SU-DHL-6 (cell line): ENCODE measurements around the gene SLC5A2.

Experiments used
- H2AFZ ChIP-seq: fragments of 200-600 bp; sonication (generic); 2 replicates; pipeline ENCODE4 v1.6.1; 2014; ENCODE audit warnings: low read depth, mild to moderate bottlenecking, moderate library complexity, mixed read lengths, antibody characterized with exemption, low read length; ENCODE audit not compliant: severe bottlenecking
- H3F3A ChIP-seq: fragments of 200-600 bp; shearing (Covaris generic); 2 replicates; pipeline ENCODE4 v1.6.0; 2016; ENCODE audit warnings: antibody characterized with exemption, mild to moderate bottlenecking; ENCODE audit not compliant: insufficient read depth
- H3K27ac ChIP-seq: fragments of 200-600 bp; sonication (generic); 2 replicates; pipeline ENCODE4 v1.5.1; 2016; ENCODE audit warnings: low read depth, mild to moderate bottlenecking, low read length, moderate library complexity, mixed read lengths
- H3K27me3 ChIP-seq: fragments of 200-600 bp; sonication (generic), shearing (Covaris generic); 2 replicates; pipeline ENCODE4 v1.6.0; 2014; ENCODE audit warnings: mild to moderate bottlenecking, low read length
- H3K36me3 ChIP-seq: fragments of 200-600 bp; sonication (generic); 2 replicates; pipeline ENCODE4 v1.6.1; 2014; ENCODE audit warnings: mild to moderate bottlenecking, low read length, mixed read lengths
- H3K4me2 ChIP-seq: fragments of 300-600, 200-600 bp; shearing (Covaris generic), sonication (generic); 2 replicates; pipeline ENCODE4 v1.6.0; 2014; ENCODE audit warnings: low read length, low read depth, mild to moderate bottlenecking; ENCODE audit not compliant: poor library complexity, severe bottlenecking
- H3K4me3 ChIP-seq: fragments of 200-600 bp; sonication (generic); 2 replicates; pipeline ENCODE4 v1.5.1; 2014; ENCODE audit warnings: antibody characterized with exemption, low read length, mild to moderate bottlenecking, mixed read lengths; ENCODE audit not compliant: insufficient read depth, poor library complexity, severe bottlenecking
- H3K79me2 ChIP-seq: fragments of 200-600 bp; sonication (generic); 2 replicates; pipeline ENCODE4 v1.6.1; 2014; ENCODE audit warnings: mild to moderate bottlenecking, low read length, moderate library complexity; ENCODE audit not compliant: insufficient read depth
- H3K9ac ChIP-seq: fragments of 200-600 bp; sonication (generic); 2 replicates; pipeline ENCODE4 v1.7.0; 2014; ENCODE audit warnings: mild to moderate bottlenecking, low read length
- H3K9me2 ChIP-seq: fragments of 200-600 bp; sonication (generic); replicated peaks from 2 replicates; pipeline ENCODE4 v1.6.1; 2014; ENCODE audit warnings: low read length; ENCODE audit not compliant: insufficient read depth
- H3K9me3 ChIP-seq: fragments of 200-600 bp; sonication (generic); 2 replicates; pipeline ENCODE4 v1.6.1; 2014; ENCODE audit warnings: low read length, mixed read lengths; ENCODE audit not compliant: insufficient read depth
- H4K20me1 ChIP-seq: fragments of 200-600 bp; sonication (generic); 2 replicates; pipeline ENCODE4 v1.6.1; 2014; ENCODE audit warnings: low read depth, mild to moderate bottlenecking, antibody characterized with exemption, low read length, moderate library complexity, mixed read lengths
- CTCF ChIP-seq: fragments of 200-600 bp; sonication (generic); IDR thresholded peaks from one replicate; pipeline ENCODE4 v1.5.1; 2017; ENCODE audit warnings: antibody characterized with exemption, mild to moderate bottlenecking, low read length, moderate library complexity; ENCODE audit not compliant: insufficient read depth, poor library complexity, severe bottlenecking
- EZH2phosphoT487 ChIP-seq: fragments of 200-600 bp; sonication (generic), shearing (Covaris generic); conservative IDR thresholded peaks from 2 replicates; pipeline ENCODE4 v1.6.1; 2018; ENCODE audit warnings: mild to moderate bottlenecking, antibody characterized with exemption, low read length, moderate library complexity, mixed read lengths

The SLC5A2 gene

GRCh38 chr16:31504159-31504558 is 21.2 kb downstream of the SLC5A2 start:
- no peaks in the 10 kb centered on the region for H3K9me2 ChIP-seq
- no peak overlapping the region for H2AFZ ChIP-seq
- TF ChIP-seq EZH2phosphoT487 (no peak), CTCF (no peak)
- H4K20me1 ChIP-seq = no peaks in the 10 kb centered on the region
- H3K79me2 ChIP-seq = peaks cover 11% of the 10 kb centered on the region; the same call in 1 of the 2 replicates
- no peaks in the 10 kb centered on the region for H3K27me3 ChIP-seq
- H3K9ac ChIP-seq = no peak overlapping the region
- H3K4me3 ChIP-seq = no peak overlapping the region
- no peak overlapping the region for H3K27ac ChIP-seq
- no peak overlapping the region for H3K4me2 ChIP-seq
- H3K9me3 ChIP-seq = no peaks in the 10 kb centered on the region
- H3K36me3 ChIP-seq = no peaks in the 10 kb centered on the region
- H3F3A ChIP-seq = no peaks in the 10 kb centered on the region

- Histone ChIP-seq H3K4me2 (no peak overlapping the region), H3K36me3 (no peaks in the 10 kb centered on the region), H3K9ac (no peak overlapping the region), H2AFZ (no peak overlapping the region), H3K27me3 (no peaks in the 10 kb centered on the region), H3K9me3 (no peaks in the 10 kb centered on the region), H3F3A (no peaks in the 10 kb centered on the region), H3K27ac (no peak overlapping the region), H4K20me1 (no peaks in the 10 kb centered on the region), H3K79me2 (peaks cover 11% of the 10 kb centered on the region; the same call in 1 of the 2 replicates), H3K4me3 (no peak overlapping the region), H3K9me2 (no peaks in the 10 kb centered on the region)
- TF ChIP-seq CTCF = no peak
- no peak for TF ChIP-seq EZH2phosphoT487
Measured at GRCh38 chr16:31505483-31505882, 22.6 kb downstream of the SLC5A2 start.

GRCh38 chr16:31507617-31507928 is 24.6 kb downstream of the SLC5A2 start:
- Histone ChIP-seq H3F3A (no peaks in the 10 kb centered on the region), H3K27ac (no peak overlapping the region), H3K4me3 (peak overlapping the region; percentile 93), H4K20me1 (no peaks in the 10 kb centered on the region), H3K4me2 (peak overlapping the region; percentile 81), H2AFZ (peak overlapping the region; percentile 98), H3K36me3 (no peaks in the 10 kb centered on the region), H3K79me2 (peaks cover 11% of the 10 kb centered on the region; the same call in 1 of the 2 replicates), H3K9me3 (no peaks in the 10 kb centered on the region), H3K9ac (peak overlapping the region; percentile 84), H3K9me2 (no peaks in the 10 kb centered on the region), H3K27me3 (no peaks in the 10 kb centered on the region)
- TF ChIP-seq CTCF = no peak
- TF ChIP-seq EZH2phosphoT487 = no peak
